ENCODE data around the gene ERCC6.

The ERCC6 gene

DNA sequence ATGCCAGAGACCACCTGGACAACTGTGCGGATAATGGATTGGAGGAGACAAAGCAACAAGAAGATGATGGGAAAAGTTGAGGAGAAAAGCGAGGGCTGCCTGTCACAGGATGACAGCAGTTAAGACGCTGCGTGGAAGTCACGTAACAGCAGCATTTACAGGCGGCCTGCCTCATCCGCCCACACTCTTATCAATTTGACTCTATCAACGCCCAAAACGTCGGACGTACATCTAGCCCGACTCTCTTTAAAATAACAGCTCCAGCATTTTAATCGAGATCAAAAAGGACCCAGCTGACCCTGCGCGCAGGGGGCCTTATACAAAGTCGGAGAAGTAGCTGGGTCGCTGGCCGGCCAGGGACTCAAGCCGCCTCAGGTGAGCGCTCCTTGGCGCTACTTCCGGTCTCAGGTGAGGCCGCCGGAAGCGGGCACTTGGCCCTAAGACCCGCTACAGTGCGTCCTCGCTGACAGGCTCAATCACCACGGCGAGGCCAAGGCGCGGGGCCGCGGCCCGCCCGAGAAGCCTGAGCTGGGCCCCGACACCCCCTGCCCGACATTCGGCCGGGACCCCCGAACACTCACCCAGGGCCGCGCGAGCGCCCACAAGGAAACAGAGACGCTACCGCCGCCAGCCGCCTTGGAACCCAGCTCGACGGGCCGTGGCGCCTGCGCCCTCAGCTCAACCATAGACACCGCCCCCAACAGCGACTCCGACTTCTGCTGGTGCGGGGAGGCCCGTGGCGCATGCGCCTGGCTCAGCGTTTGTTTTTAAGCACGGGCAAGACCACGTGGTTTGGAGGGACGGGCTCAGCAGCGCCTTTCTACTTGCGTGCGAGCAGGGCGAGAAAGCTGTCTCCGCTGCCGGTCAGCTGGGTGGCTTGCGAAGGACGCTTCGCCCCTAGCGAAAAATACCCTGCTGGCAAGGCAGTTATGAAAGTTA lies at the start of gene ERCC6:
TSS of gene ERCC6 (minus strand) at position 741 of the 939 bp plus-strand sequence.
- peak; percentile 78 for DNase-seq

DNA sequence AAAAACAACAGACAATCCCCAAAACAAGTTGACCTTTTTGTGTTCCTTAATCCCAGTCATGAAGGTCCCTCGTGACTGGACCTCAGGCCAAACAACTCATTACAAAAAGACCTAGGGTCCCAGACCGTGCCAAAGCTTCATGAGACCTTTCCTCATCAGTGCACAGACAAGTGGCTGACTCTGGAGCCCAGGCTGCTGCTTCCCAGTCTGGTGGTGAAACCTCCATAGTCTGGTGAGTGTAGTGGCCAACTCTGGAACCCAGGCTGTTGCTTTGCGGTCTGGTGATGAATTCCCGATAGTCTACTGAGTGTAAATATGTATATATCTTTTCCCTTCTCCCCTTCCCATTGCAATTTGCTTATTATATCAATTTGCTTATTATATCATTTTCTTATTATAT lies 49.1 kb upstream of the ERCC6 start:
- DNase-seq, result no peak

DNA sequence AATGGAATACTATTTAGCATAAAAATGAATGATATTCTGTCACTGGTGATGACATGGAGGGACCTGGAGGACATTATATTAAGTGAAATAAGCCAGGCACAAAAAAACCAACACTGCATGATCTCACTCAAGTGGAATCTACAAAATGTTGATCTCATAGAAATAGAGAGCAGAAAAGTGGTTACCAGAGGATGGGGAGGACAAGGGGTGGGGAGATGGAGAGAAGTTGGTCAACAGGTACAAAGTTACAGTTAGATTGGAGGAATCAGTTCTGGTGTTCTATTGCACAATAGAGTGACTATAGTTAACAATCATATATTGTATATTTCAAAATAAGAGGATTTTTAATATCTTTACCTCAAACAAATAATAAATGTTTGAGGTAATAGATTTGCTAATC lies 46.5 kb upstream of the ERCC6 start:
- no peak for DNase-seq

DNA sequence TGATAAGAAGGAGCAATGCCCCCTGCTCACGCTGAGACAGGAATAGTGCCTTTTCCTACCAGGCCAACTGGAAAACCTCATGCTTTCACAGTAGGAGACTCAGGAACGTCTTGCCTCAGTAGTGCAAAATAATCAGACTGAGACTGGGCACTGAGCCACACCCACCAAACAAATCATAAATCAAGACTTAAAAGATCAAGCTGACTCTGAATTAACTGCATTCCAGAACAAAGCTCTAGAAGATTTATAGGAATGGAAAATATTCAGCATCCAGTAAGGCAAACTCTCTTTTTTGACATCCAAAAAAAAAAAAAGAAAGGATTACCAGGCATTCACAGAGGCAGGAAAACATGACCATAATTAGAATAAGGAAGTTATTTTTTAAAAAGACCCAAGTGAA lies 40.7 kb upstream of the ERCC6 start:
- DNase-seq, result no peak

DNA sequence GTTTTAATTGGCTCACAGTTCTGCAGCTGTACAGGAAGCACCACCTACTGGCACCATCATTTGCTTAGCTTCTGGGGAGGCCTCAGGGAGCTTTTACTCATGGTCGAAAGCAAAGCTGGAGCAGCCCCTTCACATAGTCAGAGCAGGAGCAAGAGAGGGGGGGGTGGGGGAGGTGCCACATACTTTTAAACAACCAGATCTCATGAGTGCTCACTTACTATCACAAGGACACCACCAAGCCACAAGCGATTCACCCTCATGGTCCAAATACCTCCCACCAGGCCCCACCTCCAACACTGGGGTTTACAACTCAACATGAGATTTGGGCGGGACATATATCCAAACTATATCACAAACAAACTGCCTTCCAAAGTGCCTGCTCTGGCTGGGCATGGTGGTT lies 39.5 kb upstream of the ERCC6 start:
- DNase-seq, result no peak

DNA sequence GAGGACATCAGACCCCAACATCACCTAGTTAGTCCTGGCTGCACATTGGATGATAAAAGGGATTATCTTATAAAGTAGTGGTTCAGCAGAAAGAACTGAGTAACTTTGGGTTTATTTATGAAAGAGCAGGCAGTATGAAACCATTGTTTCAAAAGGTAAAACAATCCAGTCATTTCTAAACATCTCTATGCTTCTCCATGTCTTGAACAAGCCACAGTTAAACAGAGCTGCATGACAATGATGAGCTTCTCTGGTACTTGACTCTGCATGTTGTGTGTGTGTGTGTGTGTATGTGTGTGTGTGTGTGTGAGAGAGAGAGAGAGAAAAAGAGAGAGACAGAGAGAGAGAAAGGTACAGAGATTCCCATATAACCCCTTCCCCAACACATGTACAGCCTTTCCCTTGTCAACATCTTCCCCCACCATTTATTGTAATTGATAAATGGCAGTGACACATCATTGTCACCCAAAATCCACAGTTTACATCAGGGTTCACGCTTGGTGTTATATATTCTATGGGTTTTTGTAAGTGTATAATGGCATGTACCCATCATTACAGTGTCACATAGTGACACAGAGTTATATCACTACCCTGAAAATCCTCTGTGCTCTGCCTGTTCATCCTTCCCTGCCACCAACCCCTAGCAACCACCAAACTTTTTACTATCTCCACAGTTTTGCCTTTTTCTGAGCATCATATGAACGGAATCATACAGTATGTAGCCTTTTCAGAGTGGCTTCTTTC lies 38.4 kb upstream of the ERCC6 start:
- DNase-seq, result no peak

DNA sequence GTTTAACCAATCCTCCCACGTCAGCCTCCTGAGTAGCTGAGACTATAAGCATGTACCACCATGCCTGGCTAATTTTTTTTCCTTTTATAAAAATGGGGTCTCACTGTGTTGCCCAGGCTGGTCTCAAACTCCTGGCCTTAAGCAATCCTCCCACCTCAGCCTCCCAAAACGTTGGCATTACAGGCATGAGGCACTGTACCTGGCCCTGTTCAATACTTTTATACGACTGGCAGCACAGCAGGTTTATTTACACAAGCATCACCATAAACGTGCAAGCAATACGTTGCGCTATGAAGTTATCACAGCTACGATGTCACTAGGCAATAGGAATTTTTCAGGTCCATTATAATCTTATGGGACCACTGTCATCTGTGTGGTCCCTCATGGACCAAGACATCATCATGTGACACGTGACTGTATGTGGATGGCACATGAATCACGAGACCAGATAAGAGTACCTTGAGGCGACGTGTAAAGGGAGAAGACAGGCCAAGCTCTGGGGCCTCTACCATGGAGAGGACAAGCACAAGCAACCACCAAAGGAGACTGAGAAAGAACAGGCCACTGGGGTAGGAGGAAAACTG lies 36.7 kb upstream of the ERCC6 start:
- no peak for DNase-seq

DNA sequence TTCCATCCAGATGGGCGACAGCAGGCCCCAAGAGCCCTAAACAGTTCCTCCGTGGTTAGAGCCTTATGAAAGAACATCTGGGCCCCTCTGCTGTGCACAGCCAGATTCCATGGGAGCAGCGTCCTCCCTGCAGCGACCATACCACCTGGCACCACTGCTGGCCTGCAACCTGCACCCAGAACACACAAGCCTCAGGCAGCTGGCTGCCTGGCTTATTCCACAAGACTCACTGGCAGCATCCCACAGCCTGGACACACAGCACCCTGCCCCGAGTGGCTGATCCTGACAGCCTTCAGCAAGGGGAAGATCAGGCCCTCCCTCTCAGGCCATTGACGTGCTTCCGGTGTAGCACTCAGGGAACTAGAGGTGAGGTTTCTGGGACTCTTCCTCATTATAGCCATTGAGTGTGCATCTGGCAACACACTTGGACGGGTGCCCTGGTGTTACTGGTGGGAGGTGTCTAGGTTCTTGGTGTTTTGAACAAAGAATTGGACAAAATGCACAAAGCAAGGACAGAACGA lies 33.7 kb upstream of the ERCC6 start:
- no peak for DNase-seq

DNA sequence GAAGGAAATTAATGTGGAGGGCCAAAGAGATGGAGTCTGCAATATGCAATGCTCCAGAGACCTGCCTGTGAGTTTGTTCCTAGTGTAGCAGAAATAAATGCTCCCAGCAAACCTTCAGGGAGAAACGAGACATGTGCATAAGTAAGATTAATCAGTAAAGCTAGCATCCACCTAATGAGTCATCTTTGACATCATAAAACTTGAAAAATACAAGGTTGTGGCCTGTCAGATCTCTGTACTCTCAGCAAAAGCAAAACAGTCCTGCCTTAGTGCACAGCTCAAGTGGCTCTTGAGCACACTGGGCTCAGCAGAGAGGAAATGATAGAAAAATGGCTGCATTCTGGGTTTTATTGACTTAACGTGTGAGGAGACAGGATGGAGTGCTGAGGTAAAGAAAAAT lies 32.5 kb upstream of the ERCC6 start:
- no peak for DNase-seq

DNA sequence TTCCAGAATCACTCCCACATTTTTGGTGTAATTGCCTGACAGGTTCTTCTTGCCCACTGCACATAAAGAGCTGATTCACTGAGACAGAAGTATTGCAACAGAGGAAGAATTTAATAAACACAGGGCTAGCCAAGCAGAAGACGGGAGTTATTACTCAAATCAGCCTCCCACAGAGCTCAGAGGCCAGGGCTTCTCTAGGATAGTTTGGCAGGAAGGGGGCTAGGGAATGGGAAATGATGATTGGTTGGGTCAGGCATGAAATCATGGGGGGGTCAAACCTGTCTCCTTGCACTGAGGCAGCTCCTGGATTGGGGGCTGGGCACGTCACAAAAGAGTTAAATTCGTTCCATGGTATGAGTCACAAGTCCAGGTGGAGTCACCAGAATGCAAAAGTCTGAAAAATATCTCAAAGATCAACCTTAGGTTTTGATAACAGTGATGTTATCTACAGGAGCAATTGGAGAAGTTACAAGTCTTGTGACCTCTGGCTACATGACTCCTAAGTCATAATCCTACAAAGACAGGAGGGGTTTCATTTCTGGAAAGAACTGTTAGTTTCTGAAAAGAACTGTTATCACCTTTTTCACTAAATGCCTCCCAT lies 30.2 kb upstream of the ERCC6 start:
- DNase-seq, result no peak

DNA sequence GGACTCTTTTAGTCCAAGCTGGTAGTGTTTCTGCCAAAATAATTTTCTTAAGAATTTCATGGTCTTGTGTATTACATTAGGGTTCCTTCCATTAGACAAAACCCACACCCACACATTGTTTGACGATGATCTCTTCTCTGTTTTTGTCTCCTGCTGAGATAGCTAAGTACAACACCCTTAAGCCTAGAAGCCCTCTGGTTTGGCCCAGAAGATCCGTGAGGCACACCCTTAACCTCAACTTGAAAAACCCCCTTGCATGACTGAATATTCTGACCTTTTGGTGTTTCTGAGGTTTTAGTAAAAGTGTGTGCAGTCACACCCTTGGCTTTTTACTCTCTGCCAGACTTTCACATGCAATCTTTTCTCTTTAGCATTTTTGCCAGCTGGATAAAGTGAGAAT lies 29.3 kb upstream of the ERCC6 start:
- DNase-seq, result no peak

DNA sequence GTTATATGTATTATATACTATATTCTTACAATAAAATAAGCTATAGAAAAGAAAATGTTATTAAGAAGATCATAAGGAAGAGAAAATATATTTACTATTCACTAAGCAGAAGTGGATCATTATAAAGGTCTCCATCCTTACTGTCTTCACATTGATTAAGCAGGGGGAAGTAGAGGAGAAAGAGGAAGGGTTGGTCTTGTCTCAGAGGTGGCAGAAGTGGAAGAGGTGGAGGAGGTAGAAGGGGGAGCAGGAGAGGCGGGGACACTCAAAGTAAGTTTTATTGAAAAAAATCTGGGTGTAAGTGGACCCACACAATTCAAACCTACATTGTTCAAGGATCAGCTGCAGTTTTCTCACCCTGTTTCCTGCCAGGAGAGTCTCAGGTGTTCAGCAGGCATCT lies 28.9 kb upstream of the ERCC6 start:
- DNase-seq, result no peak

DNA sequence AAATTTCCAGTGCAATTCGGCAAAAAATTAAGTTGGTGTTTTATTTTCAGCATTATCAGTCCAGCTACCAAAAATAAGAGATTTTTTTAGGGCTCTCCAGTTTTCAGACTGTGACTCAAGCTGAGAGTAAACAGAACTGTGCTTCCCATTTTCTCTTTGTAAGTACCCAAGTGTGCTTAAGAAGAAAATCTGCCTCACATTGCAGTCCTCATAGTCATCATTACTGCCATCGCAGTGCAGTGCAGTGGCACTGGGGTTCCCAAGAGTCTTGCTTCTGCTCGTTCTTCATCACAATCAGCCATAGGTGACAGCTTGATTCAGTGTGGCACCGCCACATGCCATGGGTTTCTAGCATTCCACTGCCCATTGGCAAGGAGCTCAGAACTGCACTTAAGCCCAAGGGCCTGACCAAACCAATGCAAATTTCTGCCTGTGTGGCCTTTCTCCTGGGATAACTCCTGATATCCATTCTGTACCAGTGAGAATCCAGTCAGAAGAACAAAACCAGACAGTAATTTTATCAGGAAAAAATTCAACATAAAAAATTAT lies 25.6 kb upstream of the ERCC6 start:
- DNase-seq, result no peak

DNA sequence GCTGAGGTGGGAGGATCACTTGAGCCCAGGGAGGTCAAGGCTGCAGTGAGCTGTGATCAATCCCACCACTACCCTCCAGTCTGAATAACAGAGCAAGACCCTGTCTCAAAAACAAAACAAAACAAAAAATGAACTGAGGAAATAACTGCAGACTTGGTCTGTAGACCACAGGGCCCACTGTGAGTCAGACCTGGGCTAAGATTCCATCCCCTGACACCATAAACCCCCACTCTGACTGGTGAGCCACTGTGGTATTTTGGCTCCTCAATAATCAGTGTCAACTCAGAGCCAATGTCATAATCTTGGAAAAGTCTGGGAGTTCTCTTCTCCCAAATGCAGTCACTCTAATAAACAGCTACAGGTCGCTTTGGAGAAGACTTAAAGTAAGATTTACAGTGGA lies 24.0 kb upstream of the ERCC6 start:
- DNase-seq, result no peak

DNA sequence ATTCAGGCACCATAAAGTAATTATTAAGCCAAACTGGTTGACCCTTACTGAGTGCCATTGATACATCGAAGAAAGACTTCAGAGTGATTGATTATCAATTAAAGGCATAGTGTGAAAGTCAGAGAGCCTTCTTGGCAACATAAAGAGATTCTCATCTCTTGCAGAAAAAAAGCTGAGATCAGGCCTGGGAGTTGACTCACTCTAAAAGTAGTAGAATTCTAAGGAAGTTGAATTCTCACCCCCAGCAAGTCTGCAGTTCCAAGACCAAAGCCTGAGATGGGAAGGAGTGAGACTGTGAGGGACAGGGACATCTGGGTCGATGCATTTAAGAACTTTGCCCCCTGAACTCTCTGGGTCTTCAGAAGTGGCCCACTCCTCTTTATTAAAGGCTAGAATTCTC lies 21.6 kb upstream of the ERCC6 start:
- no peak for DNase-seq

DNA sequence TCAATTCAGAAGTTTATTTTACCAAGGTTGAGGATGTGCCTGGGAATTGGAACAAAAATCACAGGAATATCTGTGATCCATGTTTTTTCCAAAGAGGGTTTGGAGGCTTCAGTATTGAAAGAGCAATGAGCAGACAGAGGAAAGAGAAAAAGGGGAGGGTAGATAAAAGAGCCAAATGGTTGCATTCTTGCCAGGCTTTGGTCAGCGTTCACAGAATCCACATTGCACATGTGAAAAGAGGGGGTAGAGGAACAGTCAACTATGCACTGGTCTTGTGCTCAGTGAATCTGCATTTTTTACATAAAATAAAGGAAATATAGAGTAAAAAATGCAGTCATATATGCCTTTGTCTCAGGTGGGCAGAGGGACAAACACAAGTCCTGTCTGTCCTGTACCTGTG lies 20.6 kb upstream of the ERCC6 start:
- no peak for DNase-seq

DNA sequence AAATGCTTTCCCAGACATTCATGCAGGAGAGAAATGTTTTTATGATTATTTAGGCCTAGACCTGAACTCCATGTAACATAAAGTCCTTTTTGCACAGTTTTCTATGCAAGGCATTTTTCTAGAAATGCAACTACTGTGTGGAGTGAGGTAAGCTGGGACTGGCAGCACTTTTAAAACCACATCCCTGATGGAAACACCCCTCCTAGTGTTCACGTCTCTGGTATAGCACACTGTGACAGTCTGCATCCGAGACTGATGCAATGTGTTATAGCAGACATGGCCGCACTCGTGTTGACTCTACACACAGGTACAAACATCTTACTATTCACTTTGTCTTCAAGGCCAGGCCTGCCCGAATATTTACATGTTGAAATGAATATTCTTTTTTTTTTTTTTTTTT lies 19.3 kb upstream of the ERCC6 start:
- no peak for DNase-seq

DNA sequence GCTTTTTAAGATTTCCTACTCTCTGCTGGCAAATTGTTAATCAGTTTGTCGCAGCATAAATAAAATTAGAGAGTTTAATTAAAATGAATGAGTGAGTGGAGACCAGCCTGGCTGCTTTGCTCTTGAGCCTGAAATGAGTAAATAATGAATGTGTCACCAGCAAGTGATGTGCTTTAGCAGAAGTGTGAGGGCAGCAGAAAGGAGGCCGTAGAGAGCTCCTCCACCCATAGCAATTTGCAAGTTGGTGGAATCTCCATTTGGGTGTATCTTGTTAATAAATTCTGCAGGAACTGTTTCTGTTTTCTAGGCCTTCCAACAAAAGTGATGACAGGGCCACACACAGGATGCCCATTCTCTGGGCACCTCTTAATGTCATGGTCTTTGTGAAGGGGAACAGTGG lies 18.8 kb upstream of the ERCC6 start:
- DNase-seq, result no peak

DNA sequence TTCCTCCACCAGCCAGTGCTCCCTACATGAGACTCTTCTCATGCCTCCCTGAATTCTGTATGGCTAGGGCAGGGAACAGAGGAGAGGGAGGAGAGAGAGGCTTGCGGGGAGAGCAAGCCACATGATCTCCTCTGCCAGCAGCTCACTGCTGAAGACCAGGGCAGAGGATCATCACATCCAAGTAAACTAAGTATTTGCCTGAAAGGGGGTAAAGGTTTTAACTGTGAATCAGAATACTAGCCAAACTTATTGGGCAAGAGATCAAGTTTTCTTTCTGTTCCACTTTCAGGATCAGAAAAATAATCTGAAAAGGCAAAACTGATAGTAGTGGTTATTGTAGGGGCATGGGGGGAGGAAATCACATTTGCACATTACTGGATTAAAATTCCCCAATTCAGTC lies 17.8 kb upstream of the ERCC6 start:
- no peak for DNase-seq

DNA sequence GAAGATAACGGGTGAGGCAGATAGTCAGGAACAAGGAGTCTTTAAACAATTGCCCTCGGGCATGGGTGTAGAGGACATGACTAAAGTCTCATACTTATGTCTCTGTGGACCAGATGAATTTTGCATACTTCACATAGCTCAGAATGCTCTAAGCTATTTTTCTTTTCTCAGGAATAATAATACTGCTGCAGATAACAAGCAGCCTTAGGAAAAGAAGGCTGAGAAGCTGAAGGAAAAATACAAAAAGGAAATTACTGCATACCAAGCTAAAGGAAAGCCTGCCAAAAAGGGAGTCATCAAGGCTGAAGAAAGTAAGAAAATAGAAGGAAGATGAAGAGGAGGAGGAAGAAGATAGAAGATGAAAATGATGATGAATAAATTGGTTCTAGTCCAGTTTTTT lies 13.4 kb upstream of the ERCC6 start:
- no peak for DNase-seq

DNA sequence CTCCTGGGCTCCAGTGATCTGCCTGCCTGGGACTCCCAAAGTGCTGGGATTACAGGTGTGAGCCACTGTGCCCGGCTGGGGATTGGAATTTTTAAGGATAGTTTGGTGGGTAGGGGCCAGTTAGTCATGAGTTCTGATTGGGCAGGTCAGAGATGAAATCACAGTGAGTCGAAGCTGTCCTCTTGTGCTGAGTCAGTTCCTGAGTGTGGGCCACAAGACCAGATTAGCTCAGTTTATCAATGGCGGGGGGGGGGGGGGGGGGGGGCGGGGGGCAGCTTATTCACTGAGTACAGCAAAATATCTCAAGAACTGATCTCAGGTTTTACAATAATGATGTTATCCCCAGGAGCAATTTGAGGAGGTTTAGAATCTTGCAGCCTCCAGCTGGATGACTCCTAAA lies 11.6 kb upstream of the ERCC6 start:
- DNase-seq, result no peak

DNA sequence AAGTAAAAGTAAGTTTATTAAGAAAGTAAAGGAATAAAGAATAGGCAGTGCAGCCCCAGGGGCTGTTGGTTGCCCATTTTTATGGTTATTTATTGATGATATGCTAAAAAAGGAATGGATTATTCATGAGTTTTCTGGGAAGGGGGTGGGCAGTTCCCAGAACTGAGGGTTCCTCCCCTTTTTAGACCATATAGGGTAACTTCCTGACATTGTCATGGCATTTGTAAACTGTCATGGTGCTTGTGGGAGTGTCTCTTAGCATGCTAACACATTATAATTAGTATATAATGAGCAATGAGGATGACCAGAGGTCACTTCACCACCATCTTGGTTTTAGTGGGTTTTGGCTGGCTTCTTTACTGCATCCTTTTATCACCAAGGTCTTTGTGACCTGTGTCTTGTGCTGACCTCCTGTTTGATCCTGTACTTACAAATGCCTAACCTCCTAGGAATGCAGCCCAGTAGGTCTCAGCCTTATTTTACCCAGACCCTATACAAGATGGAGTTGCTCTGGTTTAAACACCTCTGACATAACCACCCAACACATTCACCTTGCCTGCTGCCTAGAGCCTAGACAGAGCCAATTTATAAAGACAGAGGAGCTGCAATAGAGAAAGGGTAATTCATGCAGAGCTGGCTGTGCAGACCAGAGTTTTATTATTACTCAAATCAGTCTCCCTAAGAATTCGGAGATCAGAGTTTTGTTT lies 10.9 kb upstream of the ERCC6 start:
- DNase-seq, result no peak

Data from NCI-H748 treated with DMSO at 0.1 percent for 48 hours (cell line).